NCI-H2196 treated with DMSO at 0.1 percent for 48 hours (cell line): Measurements from ENCODE around the gene LAMC3.
"Not testable (repeated sequence)": the region's sequence is repeated elsewhere in the genome, so short reads cannot be mapped to it uniquely, and the experiment has no call there.

Experiments used
- DNase-seq: peaks from one replicate; lab custom pipeline; 2025; ENCODE audit not compliant: unreplicated experiment; lab: John Stamatoyannopoulos, UW

The LAMC3 gene

DNA sequence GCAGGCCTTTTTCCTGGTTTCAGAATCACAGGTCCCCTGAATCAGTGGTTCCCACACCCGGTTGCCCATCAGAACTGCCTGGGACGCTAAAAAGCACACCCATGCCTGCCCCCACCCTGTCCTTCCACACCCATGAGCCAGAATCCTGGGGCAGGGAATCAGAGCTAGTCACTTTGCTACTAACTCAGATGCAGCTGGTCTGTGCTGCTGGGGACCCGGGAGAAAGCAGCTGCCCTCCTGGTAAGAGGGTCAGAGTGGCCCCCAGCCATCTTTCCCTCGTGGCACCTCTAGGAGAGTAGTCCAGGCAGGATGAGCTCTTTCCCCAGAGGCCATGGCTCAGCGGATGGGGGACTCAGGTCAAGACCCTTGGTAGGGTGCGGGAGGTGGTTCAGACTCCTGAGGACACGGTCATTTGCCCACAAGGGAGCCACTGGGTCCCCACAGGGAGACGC is 105.1 kb downstream of the LAMC3 start:
- DNase-seq = no peak

DNA sequence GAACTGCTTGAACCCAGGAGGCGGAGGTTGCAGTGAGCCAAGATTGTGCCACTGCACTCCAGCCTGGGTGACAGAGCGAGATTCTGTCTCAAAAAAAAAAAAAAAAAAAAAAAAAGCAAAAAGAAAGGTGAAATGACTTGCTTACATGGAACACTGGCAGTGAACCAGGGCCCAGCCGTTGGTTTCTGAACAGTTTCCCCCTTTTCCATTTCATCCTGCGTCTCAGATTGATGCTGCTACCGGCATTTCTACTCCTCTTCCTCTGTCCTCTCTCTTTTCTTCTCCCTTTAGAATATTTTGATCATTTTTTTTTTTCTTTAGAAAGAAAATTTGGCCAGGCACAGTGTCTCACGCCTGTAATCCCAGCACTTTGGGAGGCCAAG is 106.4 kb downstream of the LAMC3 start:
- DNase-seq = not testable (repeated sequence)

DNA sequence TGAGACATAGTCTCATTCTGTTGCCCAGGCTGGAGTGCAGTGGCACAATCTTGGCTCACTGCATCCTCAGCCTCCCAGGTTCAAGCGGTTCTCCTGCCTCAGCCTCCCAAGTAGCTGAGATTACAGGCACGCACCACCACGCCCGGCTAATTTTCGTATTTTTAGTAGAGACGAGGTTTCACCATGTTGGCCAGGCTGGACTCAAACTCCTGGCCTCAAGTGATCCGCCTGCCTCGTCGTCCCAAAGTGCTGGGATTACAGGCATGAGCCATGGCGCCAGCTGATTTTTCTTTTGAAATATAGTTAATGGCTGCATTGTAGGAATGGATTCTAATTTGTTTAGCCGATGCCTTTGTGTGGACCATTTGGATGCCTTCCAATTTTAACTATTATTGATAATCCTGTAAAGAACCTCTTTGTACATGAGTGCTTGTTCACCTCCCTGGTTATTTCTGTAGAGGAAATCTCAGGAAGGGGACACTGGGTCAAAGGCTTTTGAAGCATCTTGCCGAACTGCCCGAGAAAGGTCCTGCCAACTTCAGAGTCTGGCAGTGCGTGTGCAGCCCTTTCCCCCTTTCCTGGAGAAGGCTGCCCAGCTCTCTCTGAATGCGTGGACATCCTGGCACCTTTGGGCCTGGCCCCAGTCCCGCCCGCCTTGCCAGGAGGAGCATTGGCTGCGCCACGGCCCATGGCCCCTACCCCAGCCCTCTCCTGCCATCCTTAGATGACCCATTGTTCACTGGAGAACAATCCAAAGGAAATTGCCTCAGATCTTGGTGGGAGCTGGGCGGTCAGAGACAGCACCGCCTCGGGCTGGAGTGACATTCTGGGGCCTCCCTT is 107.5 kb downstream of the LAMC3 start:
- no peak for DNase-seq

DNA sequence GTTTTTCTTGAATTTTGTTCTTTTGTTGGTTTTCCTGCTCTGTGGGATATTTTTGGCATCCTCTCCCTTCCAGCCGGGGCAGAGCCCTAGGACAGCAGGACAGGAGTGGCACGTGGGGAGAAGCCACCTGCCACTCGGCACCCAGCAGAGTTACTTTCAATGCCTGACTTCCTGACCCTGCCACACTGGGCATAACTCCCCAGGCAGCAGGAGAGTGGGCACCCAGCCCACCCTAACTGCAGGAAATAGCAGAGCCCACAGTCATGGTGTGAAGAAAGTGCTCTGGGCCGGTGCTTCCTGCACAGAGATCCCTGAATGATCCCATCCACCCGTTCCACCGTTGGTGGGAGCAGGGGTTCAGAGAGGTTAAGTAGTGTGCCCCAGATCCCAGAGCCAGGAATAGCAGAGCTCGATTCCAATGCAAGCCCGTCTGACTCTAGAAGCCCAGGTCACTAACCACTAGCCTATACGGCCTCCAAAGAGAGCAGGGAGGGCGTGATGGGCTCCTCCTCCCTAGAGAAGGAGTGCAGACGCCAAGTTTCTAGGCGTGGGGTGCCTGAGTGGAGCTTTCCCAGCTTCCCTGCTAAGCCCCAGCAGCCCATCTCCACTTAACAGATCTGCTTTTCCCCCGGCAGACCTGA is 108.3 kb downstream of the LAMC3 start:
- no peak for DNase-seq

DNA sequence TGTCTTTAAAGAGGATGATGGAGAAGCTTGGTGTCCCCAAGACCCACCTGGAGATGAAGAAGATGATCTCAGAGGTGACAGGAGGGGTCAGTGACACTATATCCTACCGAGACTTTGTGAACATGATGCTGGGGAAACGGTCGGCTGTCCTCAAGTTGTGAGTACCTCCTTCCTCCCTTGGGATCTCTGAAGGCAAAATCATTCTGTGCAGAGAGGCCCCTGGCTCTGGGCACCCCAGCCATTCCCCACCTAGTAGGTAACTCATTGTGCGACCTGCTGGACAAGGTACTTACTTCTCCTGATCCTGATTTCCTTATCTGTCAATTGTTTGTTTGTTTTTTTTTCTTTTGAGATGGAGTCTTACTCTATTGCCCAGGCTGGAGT is 108.8 kb downstream of the LAMC3 start:
- no peak for DNase-seq

DNA sequence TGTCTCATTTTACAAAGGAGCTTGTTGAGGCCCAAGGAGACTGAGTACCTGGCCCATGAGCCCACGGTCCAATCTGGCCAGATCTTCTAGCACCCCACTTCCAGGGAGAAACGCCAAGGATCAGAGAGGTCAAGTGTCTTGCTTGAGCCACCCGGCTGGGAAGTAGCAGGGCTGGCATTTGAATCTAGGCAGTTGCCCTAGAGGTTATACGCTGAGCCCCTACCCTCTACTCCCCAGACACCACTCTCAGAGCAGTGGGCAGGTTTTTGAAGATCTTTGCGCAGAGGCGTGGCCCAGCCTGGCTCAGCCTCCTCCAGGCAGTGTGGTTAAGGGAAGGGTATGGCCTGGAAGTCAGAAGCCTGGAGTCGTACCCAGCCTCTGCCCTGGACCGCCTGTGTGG is 110.6 kb downstream of the LAMC3 start:
- DNase-seq = no peak

DNA sequence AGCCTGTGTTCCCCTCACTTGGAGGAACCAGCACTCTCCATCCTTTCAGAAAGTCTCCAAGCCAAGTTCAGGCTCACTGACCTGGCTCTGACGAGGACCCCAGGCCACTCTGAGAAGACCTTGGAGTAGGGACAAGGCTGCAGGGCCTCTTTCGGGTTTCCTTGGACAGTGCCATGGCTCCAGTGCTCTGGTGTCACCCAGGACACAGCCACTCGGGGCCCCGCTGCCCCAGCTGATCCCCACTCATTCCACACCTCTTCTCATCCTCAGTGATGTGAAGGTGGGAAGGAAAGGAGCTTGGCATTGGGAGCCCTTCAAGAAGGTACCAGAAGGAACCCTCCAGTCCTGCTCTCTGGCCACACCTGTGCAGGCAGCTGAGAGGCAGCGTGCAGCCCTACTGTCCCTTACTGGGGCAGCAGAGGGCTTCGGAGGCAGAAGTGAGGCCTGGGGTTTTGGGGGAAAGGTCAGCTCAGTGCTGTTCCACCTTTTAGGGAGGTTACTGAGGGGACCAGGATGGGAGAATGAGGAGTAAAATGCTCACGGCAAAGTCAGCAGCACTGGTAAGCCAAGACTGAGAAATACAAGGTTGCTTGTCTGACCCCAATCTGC is 111.8 kb downstream of the LAMC3 start:
- DNase-seq = no peak

DNA sequence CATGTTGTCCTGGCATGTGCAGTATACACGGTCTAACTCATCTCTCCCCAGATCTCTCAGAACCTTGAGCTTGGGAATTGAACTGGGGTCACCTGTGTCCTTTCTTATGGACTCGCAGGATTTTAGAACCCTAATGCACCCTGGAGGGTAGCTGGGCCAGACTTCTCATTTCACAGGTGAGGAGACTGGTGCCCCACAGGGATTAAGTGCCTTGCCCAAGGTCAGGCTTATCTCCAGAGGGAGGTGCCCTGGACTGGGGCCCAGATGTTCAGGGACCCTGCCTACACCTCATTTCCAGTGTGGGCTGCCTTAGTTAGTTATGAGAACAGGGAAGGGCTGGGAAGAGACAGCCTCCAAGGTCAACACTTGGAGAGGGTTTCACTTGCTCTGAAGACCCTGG is 112.4 kb downstream of the LAMC3 start:
- no peak for DNase-seq

DNA sequence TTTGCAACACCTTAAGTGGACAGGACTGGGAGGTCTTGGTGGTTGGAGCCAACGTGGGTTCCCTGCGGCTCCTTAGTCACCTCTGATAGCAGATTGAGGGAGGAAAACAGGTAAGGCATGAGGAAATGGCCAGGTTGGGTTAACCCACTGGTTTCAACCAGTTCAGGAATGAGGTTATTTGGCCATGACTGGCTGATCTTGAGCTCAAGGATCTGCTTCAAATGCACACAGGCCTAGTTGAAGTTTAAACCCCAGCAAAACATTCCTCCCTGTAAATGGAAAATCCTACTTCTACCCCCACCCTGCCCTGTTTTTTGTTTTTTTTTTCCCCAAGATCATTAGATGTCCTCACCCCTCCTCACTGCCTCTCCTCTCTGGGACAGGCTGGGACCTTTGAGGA is 113.2 kb downstream of the LAMC3 start:
- no peak for DNase-seq

DNA sequence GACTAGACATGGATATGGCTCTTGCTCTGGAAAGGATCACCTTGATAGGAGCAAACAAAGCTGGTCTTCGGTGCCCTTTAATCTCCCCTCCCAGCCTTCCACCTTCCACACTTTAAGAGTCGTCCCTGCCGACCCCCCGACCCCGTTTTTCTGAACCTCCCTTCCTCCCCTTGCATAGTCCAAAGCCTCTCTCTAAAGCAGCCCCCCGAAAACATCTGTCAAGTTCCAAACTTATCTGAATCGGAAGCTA is 116.0 kb downstream of the LAMC3 start:
- DNase-seq = no peak

DNA sequence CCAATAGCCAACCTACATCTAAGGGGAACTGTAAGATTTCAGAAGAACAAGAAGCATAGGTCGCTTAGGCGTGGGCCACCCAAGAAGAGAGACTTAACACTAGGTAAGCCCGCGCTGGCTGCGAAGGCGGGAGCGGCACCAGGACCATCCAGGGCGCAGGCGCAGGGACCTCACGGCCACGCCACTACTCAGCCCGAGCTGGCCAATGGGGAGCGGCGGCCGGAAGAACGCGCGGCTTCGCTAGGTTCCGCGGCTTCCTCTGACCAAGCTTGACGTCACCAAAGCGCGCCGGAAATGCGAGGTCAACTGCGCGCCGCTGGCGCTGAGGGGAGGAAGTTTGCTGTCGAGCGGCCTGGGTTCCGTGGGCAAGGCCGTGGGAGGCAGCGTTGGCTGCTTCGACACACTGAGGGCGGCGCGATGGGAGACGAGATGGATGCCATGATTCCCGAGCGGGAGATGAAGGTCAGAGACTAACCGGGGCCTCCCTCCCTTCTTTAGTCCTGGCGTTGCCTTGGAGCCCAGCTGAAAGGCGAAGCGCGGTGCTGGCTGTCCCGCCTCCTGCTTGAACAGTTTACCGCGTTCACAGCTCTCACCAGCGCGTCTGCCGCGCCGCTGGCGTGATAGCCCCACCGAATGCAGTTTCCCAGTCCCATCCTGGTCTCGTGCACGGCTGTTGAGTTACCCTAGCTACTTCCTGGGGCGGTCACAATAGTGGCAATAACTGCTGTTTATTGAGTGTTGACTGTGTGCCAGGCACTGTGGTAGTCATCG is 116.5 kb downstream of the LAMC3 start, which contains the start of gene NUP214:
Gene NUP214, plus strand, starts transcription at position 299 of the 771 bp plus-strand sequence. Its CDS starts 119 bp downstream, at position 418.
- peak; percentile 97 for DNase-seq

DNA sequence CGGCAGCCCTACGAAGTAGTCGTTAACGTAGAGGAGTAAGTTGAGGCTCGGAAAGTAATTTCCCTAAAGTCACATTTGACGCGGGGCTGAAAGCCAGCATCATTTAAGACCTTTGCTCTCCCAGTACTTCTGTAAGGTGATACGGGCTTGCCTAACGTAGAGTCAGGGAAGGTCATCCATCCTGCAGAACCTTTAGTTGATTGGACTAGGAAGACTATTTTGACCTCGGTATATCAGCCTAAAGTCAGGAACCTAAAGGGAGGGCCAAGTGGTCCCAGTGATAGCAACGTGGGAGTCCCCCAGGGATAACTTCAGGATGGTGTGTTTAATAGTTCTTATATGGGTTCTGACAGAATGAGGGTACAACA is 117.1 kb downstream of the LAMC3 start:
- peak; percentile 3 for DNase-seq

DNA sequence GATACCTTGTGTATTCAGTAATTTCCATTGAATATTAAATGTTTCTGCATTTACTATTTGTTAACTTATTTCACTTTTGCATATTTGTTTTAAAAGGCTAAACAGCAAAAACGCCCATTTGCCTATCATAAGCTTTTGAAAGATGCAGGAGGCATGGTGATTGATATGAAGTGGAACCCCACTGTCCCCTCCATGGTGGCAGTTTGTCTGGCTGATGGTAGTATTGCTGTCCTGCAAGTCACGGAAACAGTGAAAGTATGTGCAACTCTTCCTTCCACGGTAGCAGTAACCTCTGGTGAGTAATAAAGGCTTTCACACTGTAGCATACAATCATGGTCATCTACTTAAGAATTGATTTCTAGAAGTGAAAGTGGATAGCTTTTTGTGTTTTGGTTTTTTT is 120.2 kb downstream of the LAMC3 start:
- no peak for DNase-seq

DNA sequence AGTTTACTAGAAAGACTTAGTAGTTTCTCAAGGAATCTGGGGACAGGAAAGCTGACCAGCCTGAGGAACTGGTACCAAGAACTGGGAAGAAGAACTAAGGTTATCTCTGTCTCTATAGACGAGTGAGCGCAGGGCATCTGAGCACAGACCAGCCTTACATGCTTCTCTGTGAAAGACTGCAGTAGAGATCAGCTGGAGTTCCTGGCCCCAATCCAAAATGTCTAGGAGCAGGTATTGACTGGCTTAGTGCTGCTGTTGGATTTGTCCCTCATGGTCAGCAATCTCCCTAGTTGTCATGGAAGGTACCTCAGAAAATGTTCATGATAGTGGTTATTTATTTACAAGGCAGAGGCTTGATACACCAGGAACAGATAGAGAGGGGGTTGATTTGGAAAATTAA is 129.7 kb downstream of the LAMC3 start:
- DNase-seq = peak; percentile 37

DNA sequence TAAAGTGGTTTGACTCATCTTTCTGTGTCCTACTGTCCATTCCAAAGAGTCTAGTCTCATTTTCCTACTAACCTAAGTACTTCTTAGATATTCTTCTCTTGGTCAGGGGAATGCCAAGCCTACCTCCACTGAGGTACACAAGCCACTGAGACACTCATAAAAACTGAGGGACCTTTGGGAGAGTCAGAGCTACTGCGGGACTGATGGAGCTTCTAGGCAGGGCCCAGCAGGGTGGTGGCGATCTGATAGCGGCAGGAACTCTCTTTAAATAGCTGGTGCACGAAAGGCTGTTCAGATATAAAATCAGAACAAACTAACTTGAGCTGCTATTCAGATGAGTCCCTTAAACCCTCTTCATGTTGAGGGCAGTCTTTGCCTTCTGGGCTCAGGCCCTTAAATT is 131.1 kb downstream of the LAMC3 start:
- no peak for DNase-seq

DNA sequence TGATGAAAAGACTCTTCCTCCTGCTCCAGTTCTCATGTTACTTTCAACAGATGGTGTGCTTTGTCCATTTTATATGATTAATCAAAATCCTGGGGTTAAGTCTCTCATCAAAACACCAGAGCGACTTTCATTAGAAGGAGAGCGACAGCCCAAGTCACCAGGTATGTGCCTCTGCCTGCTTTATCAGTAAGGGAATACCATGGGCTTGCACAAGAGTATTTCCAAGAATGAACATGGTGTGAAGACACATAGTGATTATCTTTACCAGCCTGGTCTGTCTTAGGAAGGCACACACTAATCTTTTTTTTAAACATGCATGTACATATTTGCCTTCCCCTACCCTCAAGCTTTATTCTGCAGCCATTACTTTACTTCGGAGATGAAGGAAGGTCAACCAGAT is 131.6 kb downstream of the LAMC3 start:
- no peak for DNase-seq

DNA sequence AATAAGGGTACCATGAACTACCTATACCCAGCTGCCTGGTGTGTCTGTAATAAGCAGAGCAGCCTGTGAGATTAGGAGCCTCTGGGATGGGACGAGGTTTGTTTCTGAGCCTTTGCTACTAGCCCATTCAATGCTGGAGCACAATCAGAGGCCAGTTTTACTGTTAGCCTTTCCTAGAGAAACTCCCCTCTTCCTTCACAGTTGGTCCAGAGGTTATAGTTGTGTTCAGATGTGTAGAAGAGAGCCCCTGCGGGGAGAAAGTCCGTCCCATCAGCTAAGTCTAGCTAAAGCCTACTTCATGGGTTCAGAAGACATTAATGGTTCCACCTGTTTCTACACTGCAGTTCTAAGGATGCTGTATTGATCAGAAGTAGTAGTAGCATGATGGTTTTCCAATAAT is 133.2 kb downstream of the LAMC3 start:
- DNase-seq = no peak
